NCI-H460 (cell line): ENCODE data around the gene ZNF330. TPM values are rescaled to one million over a fixed set of nuclear protein-coding genes. Genes with fewer than 3 reads are reported as not detected.

Experiments used
- DNase-seq: peaks from one replicate; pipeline ENCODE4 v3.0.0-alpha.2; 2016; ENCODE audit warnings: low read depth; ENCODE audit errors: extremely low read depth
- total RNA-seq: library from RNA; depleted of rRNA; stranded (reverse); fragments of >200 nt; shearing (Covaris generic); gene quantifications from 2 replicates; pipeline ENCODE4 v1.2.3, GENCODE V29; 2014

The ZNF330 gene
- total RNA-seq, 1 experiment from 2014 or later, result 36.0 TPM

GRCh38 chr4:141229408-141230101, 8.9 kb downstream of the ZNF330 start:
- no peak for DNase-seq

- DNase-seq, result no peak
These were observed 13.0 kb downstream of the ZNF330 start for GRCh38 chr4:141233673-141234072.

- DNase-seq, result no peak
These were observed 17.5 kb downstream of the ZNF330 start for GRCh38 chr4:141238186-141238585.

GRCh38 chr4:141240259-141240658, 19.6 kb downstream of the ZNF330 start:
- DNase-seq, result no peak

- DNase-seq, result no peak
These were observed 20.0 kb downstream of the ZNF330 start for GRCh38 chr4:141240671-141241070.

GRCh38 chr4:141241986-141242385, 21.3 kb downstream of the ZNF330 start:
- no peak for DNase-seq

- no peak for DNase-seq
These were observed 23.7 kb downstream of the ZNF330 start for GRCh38 chr4:141244419-141244818.

GRCh38 chr4:141246243-141246642, 25.5 kb downstream of the ZNF330 start:
- DNase-seq, result peak; percentile 5

GRCh38 chr4:141246683-141247429, 26.2 kb downstream of the ZNF330 start:
- no peak for DNase-seq

- DNase-seq, result no peak
These were observed 26.7 kb downstream of the ZNF330 start for GRCh38 chr4:141247430-141247780.

GRCh38 chr4:141248029-141248428, 27.3 kb downstream of the ZNF330 start:
- DNase-seq, result no peak

- DNase-seq, result no peak
These were observed 27.8 kb downstream of the ZNF330 start for GRCh38 chr4:141248486-141248885.

GRCh38 chr4:141254326-141254725, 33.6 kb downstream of the ZNF330 start:
- no peak for DNase-seq

GRCh38 chr4:141255016-141255415, 34.3 kb downstream of the ZNF330 start:
- DNase-seq, result no peak

GRCh38 chr4:141258558-141258957, 37.9 kb downstream of the ZNF330 start:
- no peak for DNase-seq

- DNase-seq, result no peak
These were observed 55.1 kb downstream of the ZNF330 start for GRCh38 chr4:141275834-141276233.

GRCh38 chr4:141283152-141283551, 62.5 kb downstream of the ZNF330 start:
- DNase-seq, result no peak

- no peak for DNase-seq
These were observed 62.9 kb downstream of the ZNF330 start for GRCh38 chr4:141283563-141283962.
